Stimulated activated CD4-positive, alpha-beta T cell treated with anti-CD3 and anti-CD28 coated beads, Interleukin-12 subunit alpha, Interleukin-12 subunit beta, amount 100 ng/mL, for 4 hours (primary cell): Measurements from ENCODE around the gene CYP4B1.
"Not testable (repeated sequence)": the region's sequence is repeated elsewhere in the genome, so short reads cannot be mapped to it uniquely, and the experiment has no call there.

Source experiments
- DNase-seq: peaks from one replicate; pipeline ENCODE4 v3.0.0-alpha.2; 2020

The CYP4B1 gene

DNA sequence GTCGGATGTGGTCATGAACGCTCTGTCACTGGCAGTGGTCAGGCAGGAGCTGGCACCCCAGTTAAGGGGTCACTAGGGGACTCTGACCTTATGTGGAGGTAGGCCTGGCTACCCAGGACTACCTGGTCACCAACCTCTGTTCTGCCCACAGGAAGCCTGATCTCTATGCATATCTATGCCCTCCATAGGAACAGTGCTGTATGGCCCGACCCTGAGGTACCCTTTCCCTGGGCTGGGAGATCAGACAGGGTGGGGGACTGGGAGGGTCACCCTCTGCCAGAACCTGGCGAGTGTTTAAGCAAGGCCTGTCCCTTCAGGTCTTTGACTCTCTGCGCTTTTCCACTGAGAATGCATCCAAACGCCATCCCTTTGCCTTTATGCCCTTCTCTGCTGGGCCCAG is 19.0 kb downstream of the CYP4B1 start:
- no peak for DNase-seq

DNA sequence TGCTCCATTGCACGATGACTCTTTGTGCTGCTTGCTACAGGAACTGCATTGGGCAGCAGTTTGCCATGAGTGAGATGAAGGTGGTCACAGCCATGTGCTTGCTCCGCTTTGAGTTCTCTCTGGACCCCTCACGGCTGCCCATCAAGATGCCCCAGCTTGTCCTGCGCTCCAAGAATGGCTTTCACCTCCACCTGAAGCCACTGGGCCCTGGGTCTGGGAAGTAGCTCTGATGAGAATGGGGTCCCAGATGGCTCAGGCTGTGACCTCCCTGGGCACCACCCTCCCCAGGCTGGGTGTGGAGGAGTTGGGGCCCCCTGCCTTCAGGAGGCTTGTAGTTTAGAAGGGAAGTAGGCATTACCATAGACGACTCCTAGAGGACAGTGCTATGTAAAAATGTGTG is 19.7 kb downstream of the CYP4B1 start:
- no peak for DNase-seq

DNA sequence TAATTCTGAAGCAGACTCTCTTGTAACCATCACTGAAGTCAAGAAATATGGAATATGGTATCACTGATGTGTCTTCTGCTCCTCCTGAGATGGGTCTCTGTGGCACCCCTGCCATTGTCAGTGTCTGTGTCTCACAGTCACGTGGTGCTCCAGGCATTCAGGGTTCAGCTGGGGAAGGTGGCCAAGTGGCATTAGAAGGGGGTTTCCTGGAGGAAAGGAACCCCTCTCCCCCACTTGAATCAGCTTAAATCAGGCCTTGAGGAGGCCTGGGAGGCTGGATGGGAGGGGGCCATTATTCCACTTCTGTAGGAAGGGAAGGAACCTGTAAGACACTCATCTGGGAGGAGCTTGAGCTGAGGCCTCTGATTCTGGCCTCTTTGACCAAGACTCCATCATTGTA is 20.5 kb downstream of the CYP4B1 start:
- no peak for DNase-seq

DNA sequence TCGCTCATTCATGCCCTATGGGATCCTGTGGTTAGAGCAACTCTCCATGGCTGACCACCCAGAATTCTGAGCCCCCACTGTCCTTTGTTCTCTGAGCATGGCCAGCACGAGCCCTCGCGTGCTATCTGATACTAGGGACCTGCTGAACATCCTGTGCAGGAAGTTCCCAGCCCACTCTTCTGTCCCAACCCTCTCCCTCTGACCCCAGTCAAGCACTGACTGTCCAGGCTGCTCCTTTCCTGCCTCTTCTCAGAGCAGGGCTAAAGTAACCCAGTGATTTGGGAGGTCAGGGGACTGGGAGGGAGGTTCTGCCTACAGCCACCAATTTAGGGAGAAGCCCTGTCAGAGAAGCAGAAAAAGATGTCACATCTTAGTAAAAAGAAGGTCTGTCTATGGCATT is 21.2 kb downstream of the CYP4B1 start:
- no peak for DNase-seq

DNA sequence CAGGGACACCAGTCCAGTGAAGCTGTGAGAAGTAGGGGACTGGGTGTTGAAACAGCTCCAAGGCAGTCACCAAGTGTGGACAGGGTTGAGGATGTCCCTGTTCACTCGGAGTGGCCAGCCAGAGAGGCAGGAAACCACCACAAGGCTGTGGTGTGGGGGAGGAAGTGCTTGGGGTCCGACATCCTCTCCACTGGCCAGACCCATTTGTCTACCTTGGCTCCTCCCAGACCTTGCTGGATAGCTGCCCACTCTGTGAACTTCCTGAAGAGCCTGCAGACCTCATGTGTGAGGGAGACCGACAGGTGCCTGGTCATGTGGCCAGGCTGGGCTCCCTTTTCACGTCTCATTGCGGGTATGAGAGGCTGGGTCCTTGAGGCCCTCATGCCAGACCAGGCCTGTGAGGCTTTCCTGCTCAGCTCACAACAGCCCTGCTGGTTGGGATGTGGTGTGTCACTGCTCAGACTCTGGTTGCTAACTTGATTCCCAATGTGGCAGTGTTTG is 21.8 kb downstream of the CYP4B1 start:
- DNase-seq = no peak

DNA sequence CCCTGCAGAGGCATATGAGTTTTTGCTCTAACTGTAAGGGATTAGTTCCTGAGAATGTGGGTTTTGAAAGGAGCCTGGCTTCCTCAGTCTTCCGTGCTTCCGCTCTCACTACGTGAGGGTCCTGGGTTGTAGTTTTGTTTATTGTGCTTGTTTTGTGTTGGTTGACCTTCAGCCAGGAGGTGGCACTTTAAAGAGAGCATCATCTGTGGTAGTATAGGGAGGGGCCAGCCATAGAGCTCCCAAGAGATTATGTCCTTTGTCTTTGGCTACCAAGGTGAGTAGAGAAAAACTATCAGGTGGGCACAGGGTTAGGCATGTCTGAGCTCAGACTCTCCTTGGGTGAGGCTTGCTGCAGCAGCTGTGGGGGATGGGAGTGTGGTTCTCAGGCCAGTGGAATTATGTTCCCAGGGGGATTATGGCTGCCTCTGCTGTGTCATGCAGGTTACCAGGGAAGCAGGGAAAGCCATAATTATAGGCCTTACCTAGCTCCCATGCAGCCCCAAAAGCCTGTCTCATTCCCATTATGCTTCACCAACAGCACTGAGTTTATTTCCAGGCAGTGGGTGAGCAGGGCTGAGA is 23.5 kb downstream of the CYP4B1 start:
- DNase-seq = no peak

DNA sequence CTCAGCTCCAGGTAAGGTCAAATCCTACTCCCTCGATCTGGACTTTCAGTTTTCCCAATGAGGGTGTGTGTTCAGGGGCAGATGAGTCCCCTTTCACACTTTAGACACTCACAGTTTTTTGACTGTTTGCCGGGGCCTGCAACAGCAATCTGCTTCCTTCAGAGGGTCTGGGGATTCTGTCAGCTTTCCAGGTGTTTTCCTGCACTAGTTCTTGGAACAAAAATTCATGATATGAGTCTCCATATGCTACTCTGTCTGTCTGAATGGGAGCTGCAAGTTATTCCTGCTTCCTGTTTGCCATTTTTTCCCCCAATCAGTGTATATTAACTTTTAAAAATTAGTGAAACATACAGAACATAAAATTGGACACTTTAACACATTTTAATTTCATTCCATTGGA is 24.3 kb downstream of the CYP4B1 start:
- DNase-seq = no peak

DNA sequence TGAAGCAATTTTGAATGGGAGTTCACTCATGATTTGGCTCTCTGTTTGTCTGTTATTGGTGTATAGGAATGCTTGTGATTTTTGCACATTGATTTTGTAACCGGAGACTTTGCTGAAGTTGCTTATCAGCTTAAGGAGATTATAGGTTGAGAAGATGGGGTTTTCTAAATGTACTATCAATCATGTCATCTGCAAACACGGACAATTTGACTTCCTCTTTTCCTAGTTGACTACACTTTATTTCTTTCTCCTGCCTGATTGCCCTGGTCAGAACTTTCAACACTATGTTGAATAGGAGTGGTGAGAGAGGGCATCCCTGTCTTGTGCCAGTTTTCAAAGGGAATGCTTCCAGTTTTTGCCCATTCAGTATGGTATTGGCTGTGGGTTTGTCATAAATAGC is 28.0 kb downstream of the CYP4B1 start:
- not testable (repeated sequence) for DNase-seq

DNA sequence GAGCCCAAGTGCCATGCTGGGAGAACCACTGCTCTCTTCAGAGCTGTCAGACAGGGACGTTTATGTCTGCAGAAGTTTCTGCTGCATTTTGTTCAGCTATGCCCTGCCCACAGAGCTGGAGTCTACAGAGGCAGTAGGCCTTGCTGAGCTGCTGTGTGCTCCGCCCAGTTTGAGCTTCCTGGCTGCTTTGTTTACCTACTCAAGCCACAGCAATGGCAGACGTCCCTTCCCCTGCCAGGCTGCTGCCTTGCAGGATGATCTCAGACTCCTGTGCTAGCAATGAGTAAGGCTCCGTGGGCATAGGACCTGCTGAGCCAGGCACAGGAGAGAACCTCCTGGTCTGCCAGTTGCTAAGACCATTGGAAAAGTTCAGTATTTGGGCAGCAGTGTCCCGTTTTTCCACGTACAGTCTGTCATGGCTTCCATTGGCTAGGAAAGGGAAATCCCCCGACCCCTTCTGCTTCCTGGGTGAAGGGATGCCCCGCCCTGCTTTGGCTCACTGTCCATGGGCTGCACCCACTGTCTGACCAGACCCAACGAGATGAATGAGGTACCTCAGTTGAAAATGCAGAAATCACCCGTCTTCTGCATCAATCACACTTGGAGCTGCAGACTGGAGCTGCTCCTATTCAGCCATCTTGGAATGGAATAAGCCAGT is 31.9 kb downstream of the CYP4B1 start:
- DNase-seq = no peak

DNA sequence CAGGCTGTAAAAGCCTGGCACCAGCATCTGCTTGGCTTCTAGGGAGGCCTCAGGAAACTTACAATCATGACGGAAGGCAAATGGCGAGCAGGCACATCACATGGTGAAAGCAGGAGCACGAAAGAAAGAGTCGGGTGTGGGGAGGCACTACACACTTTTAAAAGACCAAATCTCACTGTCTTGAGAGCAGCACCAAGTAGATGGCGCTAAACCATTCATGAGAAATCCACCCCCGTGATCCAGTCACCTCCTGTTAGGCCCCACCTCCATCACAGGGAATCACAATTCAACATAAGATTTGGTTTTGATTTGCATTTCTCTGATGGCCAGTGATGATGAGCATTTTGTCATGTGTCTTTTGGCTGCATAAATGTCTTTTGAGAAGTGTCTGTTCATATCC is 36.6 kb downstream of the CYP4B1 start:
- not testable (repeated sequence) for DNase-seq

DNA sequence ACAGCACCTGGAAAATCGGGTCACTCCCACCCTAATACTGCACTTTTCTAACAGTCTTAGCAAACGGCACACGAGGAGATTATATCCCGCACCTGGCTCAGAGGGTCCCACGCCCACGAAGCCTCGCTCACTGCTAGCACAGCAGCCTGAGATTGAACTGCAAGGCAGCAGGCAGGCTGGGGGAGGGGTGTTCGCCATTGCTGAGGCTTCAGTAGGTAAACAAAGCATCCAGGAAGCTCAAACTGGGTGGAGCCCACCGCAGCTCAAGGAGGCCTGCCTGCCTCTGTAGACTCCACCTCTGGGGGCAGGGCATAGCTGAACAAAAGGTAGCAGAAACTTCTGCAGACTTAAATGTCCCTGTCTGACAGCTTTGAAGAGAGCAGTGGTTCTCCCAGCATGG is 47.5 kb downstream of the CYP4B1 start:
- not testable (repeated sequence) for DNase-seq

DNA sequence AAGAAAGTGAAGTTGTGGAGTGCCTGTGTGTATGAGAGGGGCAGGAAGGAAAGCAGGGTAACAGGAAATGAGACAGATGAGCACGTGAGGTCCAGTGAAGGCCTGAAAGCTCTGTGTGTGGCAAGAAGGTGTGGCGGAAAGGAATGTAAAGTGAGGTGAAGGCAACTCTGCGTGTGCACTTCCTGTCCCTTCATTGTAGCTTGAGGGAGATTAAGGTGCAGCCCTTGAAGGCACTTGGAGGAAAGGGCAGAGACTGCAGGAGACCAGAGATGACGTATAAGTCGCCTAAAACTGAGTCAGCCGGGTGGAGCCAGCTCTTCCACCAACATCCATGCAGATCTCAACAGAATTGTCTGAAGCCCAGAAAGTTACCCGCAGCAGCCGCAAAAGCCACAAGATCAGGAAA is 58.8 kb downstream of the CYP4B1 start:
- not testable (repeated sequence) for DNase-seq

DNA sequence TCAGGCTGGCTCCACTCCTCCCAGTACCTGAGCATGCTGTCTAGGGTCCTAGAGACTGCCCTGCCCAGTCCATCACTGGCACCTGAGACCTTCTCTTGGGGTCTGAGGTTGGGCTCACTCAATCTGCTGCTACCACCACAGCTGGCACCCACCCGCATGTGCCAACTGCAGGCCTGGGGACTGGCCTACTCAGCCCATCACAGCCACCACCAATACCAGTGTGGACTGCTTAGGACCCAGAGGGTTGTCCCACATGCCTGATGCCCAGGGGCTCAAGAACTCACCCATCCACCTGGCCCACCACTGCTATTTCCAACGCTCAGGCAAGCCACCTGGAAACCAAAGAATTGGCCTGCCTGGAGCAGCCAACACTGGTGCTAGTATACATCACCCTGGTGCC is 63.5 kb downstream of the CYP4B1 start:
- DNase-seq = no peak
